K562 (cell line): ENCODE results near the gene CMIP. TPM values are rescaled to one million over a fixed set of nuclear protein-coding genes. Genes with fewer than 3 reads are reported as not detected.

ENCODE experiments used
- CBX3 ChIP-seq, 2 experiments: IDR thresholded peaks; 1 replicate in 1 of 2; 2 replicates in 1 of 2; pipeline ENCODE4 v1.6.1; 2012; ENCODE audit warnings: inconsistent platforms in 2 of 2, low read length in 2 of 2, borderline replicate concordance in 1 of 2, control low read depth in 1 of 2
- EGR1 ChIP-seq: fragments of 450-650 bp; conservative IDR thresholded peaks from 2 replicates; pipeline ENCODE4 v1.6.1; 2017; ENCODE audit warnings: mild to moderate bottlenecking
- GABPB1 ChIP-seq: sonication (generic); formaldehyde crosslinking; IDR thresholded peaks from 2 replicates; pipeline ENCODE4 v1.8.0; 2022; ENCODE audit warnings: mild to moderate bottlenecking, missing genetic modification reagents
- HDAC1 ChIP-seq, 2 experiments: fragments of 450-650 bp; IDR thresholded peaks; 2 replicates each; pipeline ENCODE4 v1.6.1; 2016 to 2017; ENCODE audit warnings: inconsistent platforms in 1 of 2, mild to moderate bottlenecking in 1 of 2, moderate library complexity in 1 of 2
- HMGN3 ChIP-seq: IDR thresholded peaks from 2 replicates; pipeline ENCODE4 v1.6.1; 2011; ENCODE audit warnings: borderline replicate concordance, low read depth, mild to moderate bottlenecking, mixed read lengths, low read length; ENCODE audit not compliant: insufficient read length; ENCODE audit errors: extremely low read depth
- NBN ChIP-seq: fragments of 450-650 bp; IDR thresholded peaks from 2 replicates; pipeline ENCODE4 v1.6.1; 2016; ENCODE audit warnings: low read depth, mild to moderate bottlenecking
- NFE2 ChIP-seq: IDR thresholded peaks from 2 replicates; pipeline ENCODE4 v1.6.1; 2014; ENCODE audit warnings: antibody characterized with exemption, low read depth
- POLR2B ChIP-seq: fragments of 450-650 bp; IDR thresholded peaks from 2 replicates; pipeline ENCODE4 v1.6.1; 2018; ENCODE audit warnings: low read depth; ENCODE audit not compliant: partially characterized antibody
- RFX7 ChIP-seq: fragments of 250-450 bp; sonication (Bioruptor Pico); IDR thresholded peaks from 2 replicates; pipeline ENCODE4 v1.5.1; 2021; ENCODE audit warnings: mild to moderate bottlenecking
- SLC30A9 ChIP-seq: fragments of 250-450 bp; sonication (Bioruptor Pico); IDR thresholded peaks from 2 replicates; pipeline ENCODE4 v1.8.0; 2022; ENCODE audit warnings: mild to moderate bottlenecking, moderate library complexity
- SUPT5H ChIP-seq: fragments of 450-650 bp; IDR thresholded peaks from 2 replicates; pipeline ENCODE4 v1.6.1; 2016
- TRIM28 ChIP-seq: fragments of 450-650 bp; IDR thresholded peaks from 2 replicates; pipeline ENCODE4 v1.6.1; 2017
- ZBTB7A ChIP-seq: IDR thresholded peaks from 2 replicates; pipeline ENCODE4 v1.6.1; 2011; ENCODE audit warnings: low read depth, mild to moderate bottlenecking, low read length, moderate library complexity, borderline replicate concordance; ENCODE audit not compliant: control insufficient read depth
- ZC3H4 ChIP-seq: sonication (generic); formaldehyde crosslinking; IDR thresholded peaks from 2 replicates; pipeline ENCODE4 v1.9.0; 2021; ENCODE audit warnings: missing genetic modification reagents, borderline replicate concordance
- ZNF121 ChIP-seq: sonication (generic); formaldehyde crosslinking; conservative IDR thresholded peaks from 2 replicates; pipeline ENCODE4 v1.8.0; 2022; ENCODE audit warnings: missing genetic modification reagents
- ZNF282 ChIP-seq: sonication (generic); formaldehyde crosslinking; IDR thresholded peaks from 2 replicates; pipeline ENCODE4 v1.8.1; 2023; ENCODE audit warnings: missing genetic modification reagents
- ZNF316 ChIP-seq: fragments of 450-650 bp; IDR thresholded peaks from 2 replicates; pipeline ENCODE4 v1.6.1; 2016
- ZNF699 ChIP-seq: fragments of 250-450 bp; sonication (Bioruptor Pico); IDR thresholded peaks from 2 replicates; pipeline ENCODE4 v1.8.0; 2021; ENCODE audit warnings: mild to moderate bottlenecking, moderate library complexity; ENCODE audit not compliant: insufficient replicate concordance
- ZSCAN29 ChIP-seq: fragments of 450-650 bp; IDR thresholded peaks from 2 replicates; pipeline ENCODE4 v1.6.1; 2017
- ZSCAN32 ChIP-seq: fragments of 450-650 bp; formaldehyde crosslinking; IDR thresholded peaks from 2 replicates; pipeline ENCODE4 v1.4.0; 2020; ENCODE audit warnings: mild to moderate bottlenecking, moderate library complexity
- polyA plus RNA-seq, 8 experiments: library from polyadenylated mRNA; depleted of rRNA in 4 of 8; stranded (reverse) in 5 of 8; unstranded in 3 of 8; fragments of >200 nt; fragmentation: Nextera tagmentation in 2 of 8; fragmentation: Illumina TruSeq in 1 of 8; extraction: Ambion mirVana in 2 of 8; extraction: Trizol in 1 of 8; gene quantifications; 2 replicates each; pipeline versions ENCODE4 v1.2.1 to v1.2.3, GENCODE V29; 2011 to 2014; ENCODE audit warnings: inconsistent platforms in 1 of 8, missing spikeins in 1 of 8
- total RNA-seq, 7 experiments: library from RNA; depleted of rRNA in 6 of 7; stranded (reverse); fragments of >200 nt in 6 of 7; fragmentation: Illumina TruSeq in 2 of 7; extraction: Trizol in 2 of 7; gene quantifications; 2 replicates each; pipeline versions ENCODE4 v1.2.1 to v1.2.3, GENCODE V29; 2011 to 2021; ENCODE audit warnings: low replicate concordance in 1 of 7
- TF ChIP-seq, protein P1 (sequence below): fragments of 250-450 bp; sonication (Bioruptor Pico); IDR thresholded peaks from 2 replicates; pipeline ENCODE4 v1.8.0; 2021; ENCODE audit warnings: moderate library complexity, mild to moderate bottlenecking, inconsistent platforms
- TF ChIP-seq, protein P2 (sequence below): fragments of 450-650 bp; IDR thresholded peaks from 2 replicates; pipeline ENCODE4 v1.7.0; 2016; ENCODE audit warnings: borderline replicate concordance
- TF ChIP-seq, protein P3 (sequence below), 2 experiments: IDR thresholded peaks in 1 of 2; conservative IDR thresholded peaks in 1 of 2; 2 replicates each; pipeline ENCODE4 v1.6.1; 2016; ENCODE audit warnings: low read depth in 2 of 2, mild to moderate bottlenecking in 1 of 2, missing compliant biosample characterization in 1 of 2, missing genetic modification characterization in 1 of 2, moderate library complexity in 1 of 2

Gene CMIP
- total and polyA plus RNA-seq, 9 of the 15 experiments (the other 6 are each of a cell fraction or from before 2014, with no cell fraction given) = 0.94 to 82.5 (median 10.3) TPM

GRCh38 chr16:81526935-81527334 is 82.3 kb downstream of the CMIP start (continued):
- TF ChIP-seq HMGN3 (no peak), ZSCAN32 (CRISPR knock-in tag) (no peak), TRIM28 (no peak), NFE2 (peak; percentile 10; the same call in 1 of the 2 replicates), SUPT5H (no peak), ZNF699 (no peak), ZSCAN29 (no peak), SLC30A9 (CRISPR knock-in tag) (no peak), EGR1 (no peak; the same call in 1 of the 2 replicates), POLR2B (no peak), ZNF282 (CRISPR knock-in tag) (no peak), HDAC1 (IDR thresholded peaks at IDR 0.05) (peak in 1 of 2 experiments; percentile 50; a peak in 1 of 4 replicates), RFX7 (no peak), ZNF121 (no peak), GABPB1 (CRISPR knock-in tag) (no peak), ZC3H4 (CRISPR knock-in tag) (no peak), CBX3 (IDR thresholded peaks at IDR 0.05; ENCODE audit: borderline replicate concordance in 1 of 2, low read length in 2 of 2) (no peak), ZNF316 (no peak), ZBTB7A (peak; percentile 50; the same call in 1 of the 2 replicates), NBN (no peak)
- TF ChIP-seq, protein P1, sequence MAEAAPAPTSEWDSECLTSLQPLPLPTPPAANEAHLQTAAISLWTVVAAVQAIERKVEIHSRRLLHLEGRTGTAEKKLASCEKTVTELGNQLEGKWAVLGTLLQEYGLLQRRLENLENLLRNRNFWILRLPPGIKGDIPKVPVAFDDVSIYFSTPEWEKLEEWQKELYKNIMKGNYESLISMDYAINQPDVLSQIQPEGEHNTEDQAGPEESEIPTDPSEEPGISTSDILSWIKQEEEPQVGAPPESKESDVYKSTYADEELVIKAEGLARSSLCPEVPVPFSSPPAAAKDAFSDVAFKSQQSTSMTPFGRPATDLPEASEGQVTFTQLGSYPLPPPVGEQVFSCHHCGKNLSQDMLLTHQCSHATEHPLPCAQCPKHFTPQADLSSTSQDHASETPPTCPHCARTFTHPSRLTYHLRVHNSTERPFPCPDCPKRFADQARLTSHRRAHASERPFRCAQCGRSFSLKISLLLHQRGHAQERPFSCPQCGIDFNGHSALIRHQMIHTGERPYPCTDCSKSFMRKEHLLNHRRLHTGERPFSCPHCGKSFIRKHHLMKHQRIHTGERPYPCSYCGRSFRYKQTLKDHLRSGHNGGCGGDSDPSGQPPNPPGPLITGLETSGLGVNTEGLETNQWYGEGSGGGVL (CRISPR knock-in tag) = no peak
- TF ChIP-seq, protein P2, sequence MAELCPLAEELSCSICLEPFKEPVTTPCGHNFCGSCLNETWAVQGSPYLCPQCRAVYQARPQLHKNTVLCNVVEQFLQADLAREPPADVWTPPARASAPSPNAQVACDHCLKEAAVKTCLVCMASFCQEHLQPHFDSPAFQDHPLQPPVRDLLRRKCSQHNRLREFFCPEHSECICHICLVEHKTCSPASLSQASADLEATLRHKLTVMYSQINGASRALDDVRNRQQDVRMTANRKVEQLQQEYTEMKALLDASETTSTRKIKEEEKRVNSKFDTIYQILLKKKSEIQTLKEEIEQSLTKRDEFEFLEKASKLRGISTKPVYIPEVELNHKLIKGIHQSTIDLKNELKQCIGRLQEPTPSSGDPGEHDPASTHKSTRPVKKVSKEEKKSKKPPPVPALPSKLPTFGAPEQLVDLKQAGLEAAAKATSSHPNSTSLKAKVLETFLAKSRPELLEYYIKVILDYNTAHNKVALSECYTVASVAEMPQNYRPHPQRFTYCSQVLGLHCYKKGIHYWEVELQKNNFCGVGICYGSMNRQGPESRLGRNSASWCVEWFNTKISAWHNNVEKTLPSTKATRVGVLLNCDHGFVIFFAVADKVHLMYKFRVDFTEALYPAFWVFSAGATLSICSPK = no peak
- TF ChIP-seq, protein P3, sequence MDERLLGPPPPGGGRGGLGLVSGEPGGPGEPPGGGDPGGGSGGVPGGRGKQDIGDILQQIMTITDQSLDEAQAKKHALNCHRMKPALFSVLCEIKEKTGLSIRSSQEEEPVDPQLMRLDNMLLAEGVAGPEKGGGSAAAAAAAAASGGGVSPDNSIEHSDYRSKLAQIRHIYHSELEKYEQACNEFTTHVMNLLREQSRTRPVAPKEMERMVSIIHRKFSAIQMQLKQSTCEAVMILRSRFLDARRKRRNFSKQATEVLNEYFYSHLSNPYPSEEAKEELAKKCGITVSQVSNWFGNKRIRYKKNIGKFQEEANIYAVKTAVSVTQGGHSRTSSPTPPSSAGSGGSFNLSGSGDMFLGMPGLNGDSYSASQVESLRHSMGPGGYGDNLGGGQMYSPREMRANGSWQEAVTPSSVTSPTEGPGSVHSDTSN (CRISPR knock-in tag; IDR thresholded peaks at IDR 0.05; ENCODE audit: low read depth) = no peak
- TF ChIP-seq, protein P3 (tag; conservative IDR thresholded peaks at IDR 0.05; ENCODE audit: low read depth) = 0 out of 2 replicates have a peak, but pooled peaks have one; percentile 10
- TF ChIP-seq, all 486 proteins: peak for 30
